CD4-positive, alpha-beta memory T cell (primary cell): ENCODE measurements around the gene KBTBD8. TPM values are rescaled to one million over a fixed set of nuclear protein-coding genes. Genes with fewer than 3 reads are reported as not detected.

Source experiments
- CTCF ChIA-PET: fragments of 350-600 bp; sonication (Branson Sonifier 250); formaldehyde crosslinking; loops from one replicate; lab custom pipeline; 2021; ENCODE audit warnings: inconsistent platforms; ENCODE audit not compliant: partially characterized antibody; lab: Charles Lee
- POLR2A ChIA-PET: fragments of 350-600 bp; sonication (Branson Sonifier 250); formaldehyde crosslinking; loops from one replicate; lab custom pipeline; 2021; ENCODE audit not compliant: partially characterized antibody; lab: Charles Lee
- DNase-seq, 5 donors: peaks; one replicate each; pipeline versions ENCODE4 v3.0.0 to v3.0.0-alpha.2; 2020 to 2022; ENCODE audit warnings: mixed read lengths in 1 of 5
- H3K27ac ChIP-seq: one replicate; pipeline ENCODE4 v1.7.0; 2013; ENCODE audit warnings: low read depth, low read length
- H3K27me3 ChIP-seq: 2 replicates; pipeline ENCODE4 v1.7.0; 2013; ENCODE audit warnings: mild to moderate bottlenecking, low read length, moderate library complexity; ENCODE audit not compliant: insufficient read depth
- H3K36me3 ChIP-seq: 2 replicates; pipeline ENCODE4 v1.7.0; 2013; ENCODE audit warnings: mild to moderate bottlenecking, low read length, moderate library complexity; ENCODE audit not compliant: insufficient read depth
- H3K4me1 ChIP-seq: 2 replicates; pipeline ENCODE4 v1.7.0; 2013; ENCODE audit warnings: mild to moderate bottlenecking, low read length, moderate library complexity; ENCODE audit not compliant: insufficient read depth
- H3K4me3 ChIP-seq, 2 donors: one replicate each; pipeline ENCODE4 v1.7.0; 2013; ENCODE audit warnings: low read length in 2 of 2, mild to moderate bottlenecking in 1 of 2
- H3K9me3 ChIP-seq, 2 donors: one replicate each; pipeline ENCODE4 v1.7.0; 2013; ENCODE audit warnings: low read length in 2 of 2, control low read depth in 1 of 2; ENCODE audit not compliant: control insufficient read depth in 1 of 2
- H3K27ac Mint-ChIP-seq, 7 donors: one replicate each; pipeline ENCODE4 v1.8.0; 2020 to 2021; ENCODE audit warnings: mixed read lengths in 7 of 7, mild to moderate bottlenecking in 6 of 7, inconsistent platforms in 3 of 7, moderate library complexity in 3 of 7
- H3K27me3 Mint-ChIP-seq, 2 donors: one replicate each; pipeline ENCODE4 v1.8.0; 2020 to 2021; ENCODE audit warnings: mixed read lengths in 2 of 2
- H3K36me3 Mint-ChIP-seq, 2 donors: one replicate each; pipeline ENCODE4 v1.8.0; 2020 to 2021; ENCODE audit warnings: mixed read lengths in 2 of 2, inconsistent platforms in 1 of 2, mild to moderate bottlenecking in 1 of 2
- H3K4me1 Mint-ChIP-seq, 4 donors: one replicate each; pipeline ENCODE4 v1.8.0; 2020 to 2021; ENCODE audit warnings: mixed read lengths in 4 of 4, mild to moderate bottlenecking in 1 of 4
- H3K4me3 Mint-ChIP-seq, 8 donors: one replicate each; pipeline ENCODE4 v1.8.0; 2020 to 2021; ENCODE audit warnings: mixed read lengths in 8 of 8, mild to moderate bottlenecking in 7 of 8, moderate library complexity in 6 of 8, inconsistent platforms in 3 of 8
- H3K9me3 Mint-ChIP-seq, 8 donors: one replicate each; pipeline ENCODE4 v1.8.0; 2020 to 2021; ENCODE audit warnings: mixed read lengths in 8 of 8, mild to moderate bottlenecking in 5 of 8, inconsistent platforms in 3 of 8, moderate library complexity in 1 of 8
- intact Hi-C: fragments of 100-400 bp; cut with micrococcal nuclease; formaldehyde crosslinking; loops from one replicate; pipeline ENCODE4 v1.15.1; 2023
- polyA plus RNA-seq, 2 donors: library from polyadenylated mRNA; unstranded; fragments of 300-500 nt; fragmentation: Illumina TruSeq; gene quantifications; one replicate each; pipeline ENCODE4 v1.2.3, GENCODE V29; 2021
- total RNA-seq, 2 experiments: library from RNA; stranded (reverse); gene quantifications; one replicate each; pipeline ENCODE4 v1.2.3, GENCODE V29; 2021

KBTBD8 gene
- total and polyA plus RNA-seq, 4 experiments from 2014 or later = 1.6 to 10.8 (median 7.1) TPM

DNA sequence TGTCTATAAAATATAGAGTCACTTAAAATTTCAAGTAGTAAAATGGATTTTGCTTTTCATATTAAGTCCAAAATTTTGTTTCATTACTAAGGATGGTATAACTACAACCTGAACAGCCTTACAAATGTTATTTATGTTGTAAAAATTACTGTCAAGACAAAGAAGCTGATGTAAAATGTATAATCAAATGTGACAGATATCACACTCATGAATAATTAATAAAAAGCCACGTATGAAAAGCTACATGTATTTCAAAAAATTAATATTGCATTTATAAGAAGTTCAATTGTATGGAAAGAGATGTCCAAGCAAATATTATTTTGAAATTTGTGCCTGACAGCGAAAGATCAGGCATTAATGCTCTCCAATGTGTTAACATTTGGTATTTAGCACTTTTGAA, 48.9 kb downstream of the KBTBD8 start:
- Mint-ChIP-seq H3K4me3 (no peak overlapping the region), H3K36me3 (no peaks in the 10 kb centered on the region), H3K27ac (no peak overlapping the region), H3K4me1 (peaks cover 0 to 2% (median 1%) of the 10 kb centered on the region in 4 donors), H3K27me3 (no peaks in the 10 kb centered on the region), H3K9me3 (peaks cover 0 to 6% (median 0%) of the 10 kb centered on the region in 8 donors)
- no peak for DNase-seq
- H3K4me1 ChIP-seq = no peaks in the 10 kb centered on the region
- H3K27me3 ChIP-seq = no peaks in the 10 kb centered on the region
- H3K36me3 ChIP-seq = no peaks in the 10 kb centered on the region
- CTCF ChIA-PET = interaction anchor here (1.1 kb wide), 1 partner anchor 67 kb away, joined by 3 read pairs; no protein-coding TSS in a partner anchor
- H3K27ac ChIP-seq = no peak overlapping the region
- POLR2A ChIA-PET = no interaction called here
- H3K9me3 ChIP-seq = no peaks in the 10 kb centered on the region
- H3K4me3 ChIP-seq = no peak overlapping the region
- intact Hi-C loops = no loop called here

DNA sequence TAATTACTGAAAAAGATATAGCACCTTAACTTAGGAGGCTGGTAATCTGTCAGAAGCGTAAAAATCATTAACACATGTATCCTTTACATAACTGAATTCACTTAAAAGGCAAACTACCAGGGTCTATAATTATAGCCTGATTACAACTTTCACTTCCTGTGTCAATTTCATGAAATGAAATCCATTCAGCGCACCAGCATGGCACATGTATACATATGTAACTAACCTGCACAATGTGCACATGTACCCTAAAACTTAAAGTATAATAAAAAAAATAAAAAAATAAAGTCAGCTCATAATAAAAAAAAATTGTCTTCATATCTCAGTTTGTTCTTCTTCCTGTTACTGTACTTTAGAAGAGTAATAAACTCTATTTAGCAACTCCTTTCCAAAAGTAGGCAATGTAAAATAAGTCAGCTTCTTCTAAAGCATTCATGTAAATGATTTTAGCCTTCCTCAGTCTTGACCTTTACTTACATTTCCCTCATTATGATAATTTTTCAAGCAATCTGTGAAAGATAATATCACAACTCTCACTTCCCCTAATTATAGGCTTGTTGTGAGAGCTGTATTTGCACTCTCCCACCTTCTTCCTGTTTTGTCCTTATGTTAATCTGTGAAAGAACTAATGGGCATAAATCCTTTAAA, 50.1 kb downstream of the KBTBD8 start:
- no peak overlapping the region for H3K4me3 Mint-ChIP-seq
- intact Hi-C loops = no loop called here
- H3K4me1 ChIP-seq = no peaks in the 10 kb centered on the region
- H3K9me3 ChIP-seq = no peaks in the 10 kb centered on the region
- POLR2A ChIA-PET = no interaction called here
- no peaks in the 10 kb centered on the region for H3K36me3 Mint-ChIP-seq
- H3K36me3 ChIP-seq = no peaks in the 10 kb centered on the region
- H3K4me1 Mint-ChIP-seq = peaks cover 0 to 2% (median 1%) of the 10 kb centered on the region in 4 donors
- peaks cover 0 to 6% (median 1%) of the 10 kb centered on the region in 8 donors for H3K9me3 Mint-ChIP-seq
- DNase-seq = no peak
- no peaks in the 10 kb centered on the region for H3K27me3 ChIP-seq
- CTCF ChIA-PET = interaction anchor here (1.1 kb wide), 1 partner anchor 66 kb away, joined by 3 read pairs; no protein-coding TSS in a partner anchor
- H3K4me3 ChIP-seq = no peak overlapping the region
- H3K27ac Mint-ChIP-seq = no peak overlapping the region
- H3K27me3 Mint-ChIP-seq = peaks cover 0 to 2% of the 10 kb centered on the region in 2 donors
- no peak overlapping the region for H3K27ac ChIP-seq

DNA sequence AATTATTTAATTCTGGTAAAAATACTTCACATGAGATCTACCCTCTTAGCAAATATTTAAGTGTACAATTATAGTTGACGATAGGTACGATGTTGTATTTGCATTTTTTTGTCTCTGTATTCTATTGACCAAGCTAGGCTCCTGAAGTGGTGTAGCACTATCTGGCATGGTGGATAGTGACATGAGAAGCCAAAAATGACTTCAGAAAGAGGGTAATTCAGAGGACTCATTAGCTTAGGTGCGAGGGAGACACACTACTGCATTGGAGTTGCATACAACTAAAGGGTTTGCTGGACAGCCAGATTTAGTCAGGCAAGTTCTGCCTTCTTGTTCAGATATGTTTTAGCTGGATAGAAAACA, 50.6 kb downstream of the KBTBD8 start:
- Mint-ChIP-seq H3K4me1 (peaks cover 0 to 2% (median 1%) of the 10 kb centered on the region in 4 donors), H3K27ac (no peak overlapping the region), H3K27me3 (peaks cover 0 to 2% of the 10 kb centered on the region in 2 donors), H3K4me3 (no peak overlapping the region), H3K36me3 (no peaks in the 10 kb centered on the region), H3K9me3 (peaks cover 0 to 6% (median 1%) of the 10 kb centered on the region in 8 donors)
- no peak overlapping the region for H3K4me3 ChIP-seq
- POLR2A ChIA-PET = interaction anchor here (0.6 kb wide), 1 partner anchor 13 kb away, joined by 3 read pairs; no protein-coding TSS in a partner anchor
- no peaks in the 10 kb centered on the region for H3K36me3 ChIP-seq
- no peaks in the 10 kb centered on the region for H3K4me1 ChIP-seq
- H3K27me3 ChIP-seq = no peaks in the 10 kb centered on the region
- intact Hi-C loops = no loop called here
- CTCF ChIA-PET = no interaction called here
- no peak for DNase-seq
- H3K9me3 ChIP-seq = no peaks in the 10 kb centered on the region
- H3K27ac ChIP-seq = no peak overlapping the region

DNA sequence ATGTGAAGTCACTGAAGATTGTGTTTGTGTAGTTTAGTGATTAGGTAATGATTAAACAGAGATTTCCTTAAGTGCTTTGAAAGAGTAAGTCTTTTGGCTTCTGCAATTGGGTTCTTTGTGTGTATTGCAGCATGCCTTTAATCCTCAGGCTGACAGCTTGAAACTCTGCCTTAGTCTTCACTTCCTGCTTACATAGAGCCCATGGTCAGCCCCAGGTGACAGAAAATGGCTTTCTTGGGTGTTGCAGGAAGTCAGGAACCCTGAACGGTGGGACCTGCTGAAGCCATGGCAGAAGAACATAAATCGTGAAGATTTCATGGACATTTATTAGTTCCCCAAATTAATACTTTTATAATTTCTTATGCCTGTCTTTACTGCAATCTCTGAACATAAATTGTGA, 61.3 kb downstream of the KBTBD8 start:
- H3K27me3 ChIP-seq = no peaks in the 10 kb centered on the region
- Mint-ChIP-seq H3K9me3 (peaks cover 0 to 27% (median 12%) of the 10 kb centered on the region in 8 donors), H3K36me3 (no peaks in the 10 kb centered on the region), H3K27ac (no peak overlapping the region), H3K27me3 (peaks cover 6 to 14% of the 10 kb centered on the region in 2 donors), H3K4me3 (no peak overlapping the region), H3K4me1 (no peaks in the 10 kb centered on the region)
- ChIA-PET POLR2A (no interaction called here), CTCF (no interaction called here)
- intact Hi-C loops = no loop called here
- H3K27ac ChIP-seq = no peak overlapping the region
- H3K9me3 ChIP-seq = no peaks in the 10 kb centered on the region
- no peak overlapping the region for H3K4me3 ChIP-seq
- H3K4me1 ChIP-seq = no peaks in the 10 kb centered on the region
- H3K36me3 ChIP-seq = no peaks in the 10 kb centered on the region
- DNase-seq = no peak
